GM18873 (cell line): ENCODE data around the gene SPTLC2.
"Not testable (repeated sequence)": the region's sequence is repeated elsewhere in the genome, so short reads cannot be mapped to it uniquely, and the experiment has no call there.

Source experiments
- ATAC-seq: cut with Tn5 transposase; IDR thresholded peaks from one replicate; pipeline ENCODE4 v1.9.1; 2021; ENCODE audit warnings: mild to moderate bottlenecking, moderate library complexity, moderate number of reproducible peaks; ENCODE audit not compliant: unreplicated experiment, low FRiP score

SPTLC2 gene

DNA sequence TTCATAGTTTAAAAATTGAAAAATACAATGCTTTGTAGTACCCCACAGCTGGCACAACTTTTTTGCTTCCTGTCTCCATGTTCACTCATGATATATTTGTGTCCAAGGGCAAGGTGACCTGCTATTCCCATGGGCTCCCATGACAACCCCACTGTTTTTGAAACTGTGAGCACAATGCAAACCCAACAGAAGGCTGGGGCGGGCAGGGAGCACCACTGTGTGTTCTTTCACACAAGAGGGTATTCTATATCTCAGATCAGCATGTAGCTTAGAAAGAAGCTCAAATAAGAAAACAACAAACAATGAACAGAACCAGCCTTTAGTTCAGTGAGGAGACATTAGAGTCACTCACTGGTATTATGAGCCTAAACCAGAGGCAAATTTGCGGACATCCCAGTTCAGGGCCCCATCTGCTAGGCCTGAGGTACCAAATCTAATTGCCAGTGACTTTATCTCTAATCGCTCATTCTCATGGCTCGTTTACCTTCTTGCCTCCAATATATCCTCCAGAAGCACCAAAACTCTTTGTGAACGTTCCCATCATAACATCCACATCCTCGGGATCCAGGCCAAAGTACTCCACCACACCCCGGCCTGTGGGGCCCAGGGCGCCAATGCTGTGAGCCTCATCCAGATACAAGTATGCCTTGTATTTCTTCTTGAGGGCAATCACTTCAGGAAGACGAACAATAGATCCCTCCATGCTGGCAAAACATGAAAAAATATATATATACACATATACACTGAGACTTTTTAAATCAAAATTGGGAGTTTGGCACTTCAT lies 61.4 kb downstream of the SPTLC2 start:
- ATAC-seq, result no peak

DNA sequence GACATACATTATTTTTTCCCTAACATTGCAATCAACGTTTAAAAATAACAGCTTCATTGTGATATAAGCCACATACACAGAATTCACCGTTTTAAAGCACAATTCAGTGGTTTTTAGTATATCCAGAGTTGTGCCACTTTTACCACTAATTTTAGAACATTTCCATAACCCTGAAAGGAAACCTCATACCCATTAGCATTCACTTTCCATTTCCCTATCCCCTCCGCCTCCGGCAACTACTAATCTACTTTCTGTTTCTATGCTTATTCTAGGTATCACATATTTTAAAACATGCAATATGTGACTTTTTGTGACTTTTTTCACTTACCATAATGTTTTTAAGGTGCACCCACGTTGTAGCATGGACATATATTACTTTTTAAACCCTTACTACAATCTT lies 62.2 kb downstream of the SPTLC2 start:
- no peak for ATAC-seq

DNA sequence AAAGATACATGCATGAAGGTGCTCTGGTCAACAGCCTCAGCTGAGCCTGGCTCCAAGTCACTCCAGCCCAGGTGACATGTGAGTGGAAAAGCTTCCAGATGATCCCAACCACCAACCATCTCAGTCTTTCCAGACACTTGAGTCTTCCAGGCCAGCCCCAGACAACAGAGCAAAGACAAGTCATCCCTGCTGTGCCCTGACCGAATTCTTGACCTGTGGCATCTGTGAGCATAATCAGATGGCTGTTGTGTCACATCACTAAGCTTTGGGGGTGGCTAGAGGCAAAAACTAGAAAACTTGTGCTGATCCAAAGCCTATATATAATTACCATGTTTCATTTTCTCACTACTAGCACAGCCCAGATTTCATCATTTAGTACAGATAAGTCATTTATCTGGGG lies 67.0 kb downstream of the SPTLC2 start:
- ATAC-seq, result no peak

DNA sequence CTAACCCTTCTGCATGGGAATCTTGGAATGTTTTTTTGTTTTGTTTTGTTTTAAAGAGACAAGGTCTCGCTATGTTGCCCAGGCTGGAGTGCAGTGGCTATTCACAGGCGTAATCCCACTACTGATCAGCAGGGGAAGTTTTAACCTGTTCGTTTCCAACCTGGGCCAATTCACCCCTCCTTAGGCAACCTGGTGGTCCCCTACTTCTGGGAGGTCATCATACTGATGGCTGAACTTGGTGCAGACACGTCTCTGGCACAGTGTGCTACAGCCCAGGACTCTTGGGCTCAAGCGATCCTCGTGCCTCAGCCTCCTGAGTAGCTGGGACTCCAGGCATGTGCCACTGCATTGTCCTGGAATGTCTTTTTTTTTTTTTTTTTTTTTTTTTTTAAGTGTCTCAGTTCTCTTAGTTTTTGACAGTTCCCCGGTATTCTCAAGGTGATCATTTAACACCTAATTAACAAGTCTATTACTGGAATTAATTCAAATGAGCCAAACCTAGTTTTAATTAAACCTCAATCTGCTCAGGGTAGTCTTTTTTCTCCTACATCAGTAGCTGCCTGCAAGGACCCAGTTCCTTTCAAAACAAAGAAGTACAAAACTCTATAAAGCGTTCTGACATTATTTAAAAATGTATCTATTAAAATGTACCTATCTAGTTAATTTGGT lies 68.8 kb downstream of the SPTLC2 start:
- no peak for ATAC-seq

DNA sequence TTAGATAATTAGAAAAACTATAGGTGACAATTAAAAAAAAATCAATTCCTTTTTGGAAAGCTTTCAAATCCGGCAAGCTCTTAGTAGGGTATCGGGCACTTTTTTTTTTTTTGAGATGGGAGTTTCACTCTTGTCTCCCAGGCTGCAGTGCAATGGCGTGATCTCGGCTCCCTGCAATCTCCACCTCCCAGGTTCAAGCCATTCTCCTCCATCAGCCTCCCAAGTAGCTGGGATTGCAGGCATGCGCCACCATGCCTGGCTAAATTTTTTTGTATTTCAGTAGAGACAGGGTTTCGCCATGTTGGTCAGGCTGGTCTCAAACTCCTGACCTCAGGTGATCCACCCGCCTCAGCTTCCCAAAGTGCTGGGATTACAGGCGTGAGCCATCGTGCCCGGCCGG lies 71.3 kb downstream of the SPTLC2 start:
- not testable (repeated sequence) for ATAC-seq

DNA sequence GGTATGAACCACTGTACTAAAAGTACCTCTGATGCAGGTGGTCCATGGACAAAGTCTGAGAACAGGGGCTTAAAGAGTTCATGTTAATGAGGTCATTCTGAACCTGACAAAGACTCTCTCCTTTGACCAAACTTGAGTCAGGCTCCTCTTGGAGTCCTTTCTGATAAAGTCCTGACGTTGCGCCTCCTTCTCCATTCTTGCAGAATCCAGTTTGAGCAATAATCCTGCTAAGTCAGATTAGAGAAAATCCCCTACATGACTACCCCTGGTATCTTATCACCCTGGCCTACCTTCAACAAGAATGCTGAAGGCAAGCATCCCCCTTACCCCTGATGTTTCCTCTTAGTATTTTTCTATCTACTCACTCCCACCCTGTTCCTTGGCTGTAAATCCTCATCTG lies 71.9 kb downstream of the SPTLC2 start:
- ATAC-seq, result no peak

DNA sequence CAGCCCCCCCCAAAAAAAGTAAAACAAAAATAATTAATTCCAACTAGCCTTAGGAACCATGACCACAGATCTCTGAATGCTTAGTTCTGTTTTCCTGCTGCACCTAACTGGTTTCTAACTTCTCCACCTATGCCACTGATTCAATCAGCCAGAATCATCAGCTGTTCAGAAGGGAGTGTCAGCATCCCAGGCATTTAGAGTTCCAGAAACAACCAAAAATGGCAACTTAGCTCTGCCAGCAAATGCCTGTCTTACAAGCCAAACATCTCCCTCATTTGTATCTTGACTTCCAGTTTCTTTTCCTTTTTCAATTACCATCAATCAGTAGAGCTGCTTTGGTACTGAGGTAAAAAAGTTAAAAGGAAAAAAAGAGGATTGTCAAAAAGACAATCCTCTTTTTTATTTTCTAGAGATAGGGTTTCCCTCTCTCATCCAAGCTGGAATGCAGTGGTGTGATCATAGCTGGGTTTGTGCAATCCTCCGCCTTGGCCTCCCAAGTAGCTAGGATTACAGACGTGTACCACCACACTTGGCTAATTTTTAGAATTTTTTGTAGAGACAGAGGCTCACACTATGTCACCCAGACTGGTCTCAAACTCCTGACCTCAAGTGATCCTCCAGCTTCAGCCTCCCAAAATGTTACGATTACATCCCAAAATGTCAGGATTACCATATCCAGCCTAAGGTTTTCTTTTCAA lies 72.7 kb downstream of the SPTLC2 start:
- ATAC-seq, result no peak

DNA sequence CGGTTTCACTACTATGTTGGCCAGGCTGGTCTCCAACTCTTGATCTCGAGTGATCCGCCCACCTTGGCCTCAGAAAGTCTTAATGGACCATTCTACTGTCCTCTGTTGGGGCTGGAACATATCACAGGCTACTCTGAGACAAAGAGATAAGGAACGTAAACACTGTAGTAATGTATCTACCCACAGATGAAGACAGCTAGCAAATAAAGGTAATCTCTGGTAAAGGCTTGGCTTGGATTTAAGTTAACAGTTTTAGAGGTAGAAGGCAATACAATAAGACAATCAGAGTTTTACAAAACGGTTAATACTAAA lies 73.2 kb downstream of the SPTLC2 start:
- ATAC-seq, result no peak

DNA sequence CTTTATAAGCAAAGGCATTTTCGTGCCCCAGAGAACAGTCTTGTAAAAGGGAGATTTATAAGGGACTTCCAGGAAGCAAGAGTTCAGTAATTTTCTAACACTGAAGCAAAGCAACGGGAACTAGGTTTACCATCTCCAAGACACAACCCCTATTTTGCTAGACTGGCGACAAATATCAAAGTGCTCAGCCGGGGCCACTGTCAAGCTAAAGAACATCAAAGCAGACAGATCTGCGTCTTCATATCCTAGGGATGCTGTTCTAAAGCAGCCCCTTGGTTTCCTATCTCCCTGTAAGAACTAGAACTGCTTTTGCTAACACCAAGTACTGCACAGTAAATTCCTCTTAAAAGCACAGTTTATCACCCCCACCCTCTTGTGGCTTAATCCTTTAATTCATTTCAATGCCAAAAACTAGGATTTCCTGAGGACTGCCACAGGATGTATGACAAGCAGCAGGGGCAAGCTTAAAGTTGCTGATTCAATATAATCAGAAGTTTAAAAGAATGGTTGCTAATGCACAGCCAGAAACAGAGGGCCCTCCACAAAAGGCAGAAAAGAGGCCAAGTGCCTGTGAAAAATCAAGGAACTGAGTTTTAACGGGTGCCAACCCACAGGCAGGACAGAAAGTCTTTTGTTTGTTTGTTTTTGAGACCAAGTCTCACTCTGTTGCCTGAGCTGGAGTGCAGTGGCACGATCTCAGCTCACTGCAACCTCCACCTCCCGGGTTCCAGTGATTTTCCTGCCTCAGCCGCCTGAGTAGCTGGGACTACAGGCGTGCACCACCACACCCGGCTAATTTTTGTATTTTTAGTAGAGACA lies 73.8 kb downstream of the SPTLC2 start:
- no peak for ATAC-seq

DNA sequence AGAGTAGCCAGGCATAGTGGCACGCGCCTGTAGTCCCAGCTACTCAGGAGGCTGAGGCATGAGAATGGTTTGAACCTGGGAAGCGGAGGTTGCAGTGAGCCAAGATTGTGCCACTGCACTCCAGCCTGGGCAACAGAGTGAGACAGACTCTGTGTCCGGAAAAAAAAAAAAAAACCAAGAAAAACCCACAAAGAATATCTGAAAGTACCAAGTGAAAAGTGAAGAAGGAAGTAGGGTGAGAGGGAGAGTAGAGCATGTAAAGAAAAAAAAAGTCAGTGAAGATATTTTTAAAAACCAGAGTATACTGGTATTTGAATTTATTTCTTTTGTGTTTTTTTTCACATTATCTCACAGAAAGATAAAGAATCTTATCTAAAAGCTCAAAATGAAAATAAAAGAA lies 74.5 kb downstream of the SPTLC2 start:
- ATAC-seq, result no peak

DNA sequence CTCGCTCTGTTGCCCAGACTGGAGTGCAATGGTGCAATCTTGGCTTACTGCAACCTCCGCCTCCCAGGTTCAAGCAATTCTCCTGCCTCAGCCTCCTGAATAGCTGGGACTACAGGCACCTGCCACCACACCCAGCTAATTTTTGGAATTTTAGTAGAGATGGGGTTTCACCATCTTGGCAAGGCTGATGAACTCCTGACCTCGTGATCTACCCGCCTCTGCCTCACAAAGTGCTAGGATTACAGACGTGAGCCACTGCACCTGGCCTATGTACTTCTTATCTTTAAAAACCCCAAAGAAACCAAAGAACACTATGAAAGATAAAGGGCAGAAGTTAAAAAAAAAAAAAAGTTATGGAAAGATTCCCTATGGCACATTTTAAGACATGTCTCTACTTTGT lies 79.5 kb downstream of the SPTLC2 start:
- not testable (repeated sequence) for ATAC-seq

DNA sequence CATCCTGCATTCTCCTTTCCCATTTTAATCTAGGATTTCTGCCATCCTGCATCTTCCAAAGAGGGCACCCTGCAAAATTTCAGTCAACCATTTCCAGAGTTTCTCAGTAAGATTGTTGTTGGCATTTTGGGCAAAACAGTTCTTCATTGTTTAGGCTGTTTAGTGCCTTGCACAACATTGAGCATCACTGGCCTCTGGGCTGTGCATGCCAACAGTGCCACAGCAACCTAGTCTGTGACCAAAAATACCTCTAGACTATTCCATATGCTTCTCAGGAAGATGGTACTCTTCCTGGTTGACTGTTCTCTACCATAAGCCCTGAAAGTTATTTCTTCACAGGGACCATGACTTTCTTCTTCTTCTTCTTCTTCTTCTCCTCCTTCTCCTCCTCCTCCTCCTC lies 85.4 kb downstream of the SPTLC2 start:
- ATAC-seq, result no peak

DNA sequence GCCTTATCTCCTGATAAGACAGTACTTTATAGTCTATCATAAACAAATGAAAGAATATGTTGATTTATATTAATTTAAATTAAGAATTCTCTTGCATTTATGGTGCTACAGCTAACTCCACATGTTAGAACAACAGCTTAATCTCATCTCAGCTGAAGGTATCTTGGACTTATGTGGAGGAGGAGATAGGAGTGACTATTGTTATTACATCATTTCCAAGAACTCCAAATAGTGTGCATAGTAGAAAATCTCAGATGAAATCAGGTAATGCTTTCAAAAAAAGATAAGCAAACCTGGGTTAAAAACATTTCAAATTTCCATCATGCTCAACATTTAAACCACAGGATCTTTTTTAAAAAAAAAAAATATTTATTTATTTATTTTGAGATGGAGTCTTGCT lies 86.5 kb downstream of the SPTLC2 start:
- no peak for ATAC-seq

DNA sequence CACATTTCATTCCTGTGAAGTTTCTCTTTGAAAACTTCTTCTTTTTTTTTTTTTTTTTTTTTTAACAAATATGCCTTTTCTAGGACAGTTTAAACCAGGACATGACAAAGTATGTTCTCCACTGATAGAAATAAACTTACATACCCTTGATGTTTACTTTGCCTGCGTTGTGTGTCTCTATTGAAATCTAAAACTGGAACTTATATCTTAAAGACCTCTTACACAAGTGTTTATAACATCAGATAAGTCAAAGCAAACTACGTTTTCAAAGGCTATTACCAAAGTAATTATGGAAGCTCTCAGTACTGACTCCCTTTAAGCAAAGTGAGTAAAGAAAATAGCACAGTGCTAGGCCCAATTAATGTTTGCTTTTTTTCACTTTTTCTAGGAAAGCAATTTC lies 87.2 kb downstream of the SPTLC2 start:
- no peak for ATAC-seq

DNA sequence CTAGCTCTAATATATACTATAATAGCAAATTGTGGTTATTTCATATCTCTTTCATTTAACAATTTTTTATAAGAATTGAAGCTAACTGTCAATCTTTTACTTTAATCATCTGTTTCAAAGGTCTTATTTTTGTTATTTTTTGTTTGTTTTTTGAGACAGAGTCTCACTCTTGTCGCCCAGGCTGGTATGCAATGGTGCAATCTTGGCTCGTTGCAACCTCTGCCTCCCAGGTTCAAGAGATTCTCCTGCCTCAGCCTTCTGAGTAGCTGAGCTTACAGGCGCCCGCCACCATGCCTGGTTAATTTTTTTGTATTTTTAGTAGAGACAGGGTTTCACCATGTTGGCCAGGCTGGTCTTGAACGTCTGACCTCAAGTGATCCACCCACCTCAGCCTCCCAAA lies 87.7 kb downstream of the SPTLC2 start:
- not testable (repeated sequence) for ATAC-seq

DNA sequence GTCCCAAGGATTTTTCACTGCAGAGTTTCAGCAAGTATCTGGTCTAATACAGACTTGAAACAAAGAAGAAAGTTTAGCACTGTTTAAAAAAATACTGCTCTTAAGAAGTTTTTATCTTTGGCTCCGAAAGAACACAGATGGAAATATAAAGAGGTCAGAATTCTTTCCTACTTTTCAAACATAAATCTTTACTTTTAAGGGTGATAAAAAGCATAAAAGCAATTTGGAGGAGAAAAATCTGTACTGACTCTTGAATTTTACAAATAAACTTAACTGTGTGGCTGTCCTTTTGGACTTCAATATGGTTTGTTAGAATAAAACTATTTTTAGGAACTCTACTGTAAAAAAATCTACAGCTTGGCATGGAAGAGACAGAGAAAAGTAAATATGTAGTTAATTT lies 90.2 kb downstream of the SPTLC2 start:
- ATAC-seq, result no peak

DNA sequence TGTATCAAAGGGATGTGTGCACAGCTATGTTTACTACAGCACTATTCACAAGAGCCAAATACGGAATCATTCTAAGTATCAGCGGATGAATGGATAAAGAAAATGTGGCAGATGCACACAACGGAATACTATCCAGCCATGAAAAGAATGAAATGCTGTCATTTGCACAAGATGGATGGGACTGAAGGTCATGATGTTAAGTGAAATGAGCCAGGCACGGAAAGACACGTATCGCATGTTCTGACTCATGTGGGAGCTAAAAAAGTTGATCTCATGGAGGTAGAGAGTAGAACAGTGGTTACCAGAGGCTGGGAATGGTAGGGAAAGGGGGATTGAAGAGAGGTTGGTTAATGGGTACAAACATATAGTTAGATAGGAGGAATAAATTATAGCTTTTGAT lies 91.9 kb downstream of the SPTLC2 start:
- ATAC-seq, result no peak

DNA sequence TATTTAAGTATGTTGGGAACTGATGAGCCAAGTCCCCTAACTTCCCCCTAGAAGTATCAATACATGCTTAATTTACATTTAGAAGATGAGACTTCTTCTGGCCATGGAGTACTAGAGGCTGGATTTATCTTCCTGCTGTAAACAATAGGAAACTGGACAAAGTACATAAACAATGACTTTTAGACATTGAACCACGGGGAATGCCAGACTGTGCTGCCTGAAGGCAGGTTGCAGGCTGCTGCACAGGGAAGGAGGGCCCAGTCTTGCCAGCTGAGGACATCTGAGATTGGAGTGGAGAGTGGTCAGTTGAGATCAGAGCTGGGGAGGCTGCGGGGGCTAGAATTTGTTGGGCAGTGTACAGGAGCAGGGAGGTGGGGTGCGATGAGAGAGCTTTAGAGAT lies 93.3 kb downstream of the SPTLC2 start:
- ATAC-seq, result no peak

DNA sequence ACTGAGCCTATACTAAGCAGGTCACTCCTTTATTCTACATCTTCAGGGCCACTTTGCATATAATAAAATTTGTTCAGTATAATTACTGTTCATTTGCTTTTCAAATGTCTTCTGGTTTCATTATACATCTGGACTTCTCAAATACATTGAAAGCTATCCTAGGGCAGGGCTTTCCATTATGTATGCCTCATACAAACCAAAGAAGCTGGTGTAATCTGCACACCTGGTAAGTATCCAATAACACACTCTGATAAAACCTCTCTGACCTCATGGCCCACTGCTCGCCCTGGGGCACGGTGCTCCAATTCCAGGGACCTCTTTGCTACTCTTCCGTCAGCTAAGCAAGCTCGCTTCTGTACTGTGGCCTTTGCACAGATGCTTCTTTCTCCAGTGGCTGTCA lies 95.9 kb downstream of the SPTLC2 start:
- no peak for ATAC-seq

DNA sequence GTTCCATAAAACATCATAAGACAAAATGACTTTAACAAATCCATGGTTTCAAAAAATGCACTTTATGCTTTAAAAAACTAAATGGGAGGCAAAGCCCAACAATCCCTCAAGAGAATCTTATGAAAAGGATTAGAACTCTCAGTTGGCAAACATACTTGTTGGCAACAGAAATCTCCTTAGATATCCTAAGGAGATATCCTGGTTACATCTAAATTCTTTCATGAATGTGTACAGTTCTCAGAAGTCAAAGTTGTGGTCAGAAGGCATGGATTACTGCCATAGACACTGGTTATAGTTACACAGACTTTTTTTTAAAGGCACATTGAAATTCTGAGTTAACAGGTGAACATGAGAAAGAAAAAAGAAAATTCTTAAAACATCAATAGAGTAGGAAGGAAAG lies 100.3 kb downstream of the SPTLC2 start:
- ATAC-seq, result no peak
